Psoas muscle (tissue), 8 donors: ENCODE data around the gene MESP2. TPM values are rescaled to one million over a fixed set of nuclear protein-coding genes. Genes with fewer than 3 reads are reported as not detected.
A peak's percentile ranks its signal among the peaks of the same experiment; 100 is the strongest.

Source experiments
- ATAC-seq, 4 donors: fragments of 200-7000 bp; cut with Tn5 transposase; one replicate each; pipeline ENCODE4 v1.9.1; 2020; ENCODE audit warnings: moderate library complexity in 3 of 4, mild to moderate bottlenecking in 2 of 4
- DNase-seq, 2 donors: peaks; one replicate each; pipeline ENCODE4 v3.0.0-alpha.2; 2020
- H3K27ac ChIP-seq: fragments of 200-600 bp; one replicate; pipeline ENCODE4 v1.8.0; 2022
- H3K27me3 ChIP-seq, 3 donors: fragments of 200-600 bp in 1 of 3; one replicate each; pipeline versions ENCODE4 v1.6.1 to v1.8.0; 2013 to 2022; ENCODE audit warnings: low read length in 2 of 3, mild to moderate bottlenecking in 2 of 3, moderate library complexity in 1 of 3; ENCODE audit not compliant: insufficient read depth in 3 of 3
- H3K36me3 ChIP-seq, 2 donors: fragments of 200-600 bp in 1 of 2; one replicate each; pipeline versions ENCODE4 v1.6.1 to v1.8.0; 2013 to 2022; ENCODE audit warnings: low read depth in 1 of 2, mild to moderate bottlenecking in 1 of 2, moderate library complexity in 1 of 2; ENCODE audit not compliant: insufficient read depth in 1 of 2
- H3K4me1 ChIP-seq: fragments of 200-600 bp; one replicate; pipeline ENCODE4 v1.8.0; 2022
- H3K4me3 ChIP-seq: fragments of 200-600 bp; one replicate; pipeline ENCODE4 v1.8.0; 2022; ENCODE audit warnings: mild to moderate bottlenecking
- H3K9me3 ChIP-seq: fragments of 200-600 bp; one replicate; pipeline ENCODE4 v1.8.0; 2022
- CTCF ChIP-seq: fragments of 200-600 bp; IDR thresholded peaks from one replicate; pipeline ENCODE4 v1.8.0; 2022; ENCODE audit warnings: antibody characterized with exemption
- WGBS, 3 donors: extraction: QIAGEN DNeasy Blood & Tissue Kit; methylation state at CpG; one replicate each; pipeline versions ENCODE4 v1.1.6 to v1.1.7; 2013; 5-methylcytosine and 5-hydroxymethylcytosine counted together
- intact Hi-C, 2 donors: fragments of 100-400 bp; cut with DNase I; formaldehyde crosslinking; loops; one replicate each; pipeline versions ENCODE4 v1.11.0 to v1.14.2; 2022
- polyA plus RNA-seq, 3 donors: library from polyadenylated mRNA; stranded (reverse); fragments of 200-250 nt; gene quantifications; one replicate each; pipeline ENCODE4 v1.2.3, GENCODE V29; 2013
- total RNA-seq, 4 donors: library from RNA; stranded (reverse); fragmentation: NEBNext Ultra II Directional in 2 of 4; extraction: Animal tissue kit (Norgen Biotek cat#: 25700) in 2 of 4; gene quantifications; one replicate each; pipeline versions ENCODE4 v1.2.1 to v1.2.4, GENCODE V29; 2021 to 2023
- donor health status: healthy with polysubstance abuse.
- donor health status: DM: no; HTN: no; CAD: no; lungs with moderate emphysema.
- donor health status: Bipolar disorder and iron deficiency.
- donor health status: healthy.
- donor health status: DM: yes; HTN: yes; CAD: no.
- donor health status: DM: no; HTN: no; CAD: no.
- donor health status: DM: no; HTN: no; CAD: no.
- donor health status: DM: yes; HTN: yes; CAD: no.

MESP2 gene
- total and polyA plus RNA-seq, 7 donors: 0.17 to 0.38 (median 0.20) TPM; not detected in 4

- intact Hi-C loops: no loop called here
- H3K27ac ChIP-seq: no peak overlapping the region
- H3K4me1 ChIP-seq: peaks cover 28% of the 10 kb centered on the region
- 47 to 61% (median 47%) methylated on average over 7 of the region's 7 CpGs for WGBS, 3 donors
- no peaks in the 10 kb centered on the region for H3K9me3 ChIP-seq
- no peak overlapping the region for H3K4me3 ChIP-seq
- DNase-seq (peak in 1 of 2 donors; percentile 50), ATAC-seq (peak in 3 of 4 donors; percentile 47 to 67 (median 49))
- H3K36me3 ChIP-seq: no peaks in the 10 kb centered on the region
- no peak for TF ChIP-seq CTCF
- no peaks in the 10 kb centered on the region for H3K27me3 ChIP-seq
Observed at GRCh38 chr15:89768071-89768500, 8.0 kb upstream of the MESP2 start.

- no peak for TF ChIP-seq CTCF
- H3K4me3 ChIP-seq: no peak overlapping the region
- H3K36me3 ChIP-seq: no peaks in the 10 kb centered on the region
- H3K27ac ChIP-seq: no peak overlapping the region
- intact Hi-C loops: no loop called here
- DNase-seq: no peak
- no peaks in the 10 kb centered on the region for H3K9me3 ChIP-seq
- H3K27me3 ChIP-seq: no peaks in the 10 kb centered on the region
- WGBS, 3 donors: 91 to 96% (median 94%) methylated on average over 3 of the region's 3 CpGs
- no peak for ATAC-seq
- peaks cover 22% of the 10 kb centered on the region for H3K4me1 ChIP-seq
Observed at GRCh38 chr15:89769366-89769765, 6.8 kb upstream of the MESP2 start.

- no peaks in the 10 kb centered on the region for H3K27me3 ChIP-seq
- H3K4me3 ChIP-seq: no peak overlapping the region
- no peak for TF ChIP-seq CTCF
- ATAC-seq (no peak), DNase-seq (no peak)
- H3K27ac ChIP-seq: no peak overlapping the region
- H3K9me3 ChIP-seq: no peaks in the 10 kb centered on the region
- no peaks in the 10 kb centered on the region for H3K36me3 ChIP-seq
- peaks cover 22% of the 10 kb centered on the region for H3K4me1 ChIP-seq
- intact Hi-C loops: loop anchor here in 1 of 2 donors (5.0 kb wide), 1 partner anchor 57 kb away; no protein-coding TSS in a partner anchor
- WGBS, 3 donors: 82 to 91% (median 85%) methylated on average over 3 of the region's 3 CpGs
Observed at GRCh38 chr15:89770041-89770440, 6.1 kb upstream of the MESP2 start.

- H3K27me3 ChIP-seq: no peaks in the 10 kb centered on the region
- H3K9me3 ChIP-seq: no peaks in the 10 kb centered on the region
- ATAC-seq (no peak), DNase-seq (no peak)
- 68 to 78% (median 73%) methylated on average over 3 of the region's 3 CpGs for WGBS, 3 donors
- TF ChIP-seq CTCF: no peak
- H3K4me3 ChIP-seq: no peak overlapping the region
- H3K27ac ChIP-seq: no peak overlapping the region
- peaks cover 9% of the 10 kb centered on the region for H3K4me1 ChIP-seq
- no peaks in the 10 kb centered on the region for H3K36me3 ChIP-seq
- intact Hi-C loops: loop anchor here in 1 of 2 donors (5.0 kb wide), 1 partner anchor 54 kb away; no protein-coding TSS in a partner anchor
Observed at GRCh38 chr15:89772932-89773583, 3.1 kb upstream of the MESP2 start.
